ENCODE measurements around the gene KLHL1. TPM values are rescaled to one million over a fixed set of nuclear protein-coding genes. Genes with fewer than 3 reads are reported as not detected.

KLHL1 gene
- total RNA-seq, 1 donor from 2014 or later: not detected

DNA sequence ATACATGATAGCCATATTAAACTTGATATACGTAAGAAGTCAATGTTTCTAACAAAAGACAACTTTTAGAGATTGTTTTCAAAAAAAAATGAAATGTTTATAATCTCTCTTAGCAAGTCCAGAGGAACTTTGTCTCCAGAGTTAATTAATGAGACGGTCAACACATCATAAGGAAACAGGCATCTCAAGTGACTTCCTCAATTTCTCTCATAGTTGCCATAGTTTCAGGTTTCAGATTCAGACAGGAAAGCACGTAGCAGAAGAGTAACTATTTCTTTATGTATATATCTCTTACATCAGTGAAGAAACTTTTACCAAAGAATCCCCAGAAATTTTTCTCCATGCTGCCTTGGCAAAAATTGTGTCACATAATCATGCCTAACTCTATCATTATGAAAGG, 160.2 kb downstream of the KLHL1 start:
- H3K4me3 ChIP-seq: no peak overlapping the region
- H3K9me3 ChIP-seq (replicated peaks): peaks cover 6% of the 10 kb centered on the region
- no peaks in the 10 kb centered on the region for H3K27me3 ChIP-seq (ENCODE audit: low read depth)
- TF ChIP-seq, protein P1, sequence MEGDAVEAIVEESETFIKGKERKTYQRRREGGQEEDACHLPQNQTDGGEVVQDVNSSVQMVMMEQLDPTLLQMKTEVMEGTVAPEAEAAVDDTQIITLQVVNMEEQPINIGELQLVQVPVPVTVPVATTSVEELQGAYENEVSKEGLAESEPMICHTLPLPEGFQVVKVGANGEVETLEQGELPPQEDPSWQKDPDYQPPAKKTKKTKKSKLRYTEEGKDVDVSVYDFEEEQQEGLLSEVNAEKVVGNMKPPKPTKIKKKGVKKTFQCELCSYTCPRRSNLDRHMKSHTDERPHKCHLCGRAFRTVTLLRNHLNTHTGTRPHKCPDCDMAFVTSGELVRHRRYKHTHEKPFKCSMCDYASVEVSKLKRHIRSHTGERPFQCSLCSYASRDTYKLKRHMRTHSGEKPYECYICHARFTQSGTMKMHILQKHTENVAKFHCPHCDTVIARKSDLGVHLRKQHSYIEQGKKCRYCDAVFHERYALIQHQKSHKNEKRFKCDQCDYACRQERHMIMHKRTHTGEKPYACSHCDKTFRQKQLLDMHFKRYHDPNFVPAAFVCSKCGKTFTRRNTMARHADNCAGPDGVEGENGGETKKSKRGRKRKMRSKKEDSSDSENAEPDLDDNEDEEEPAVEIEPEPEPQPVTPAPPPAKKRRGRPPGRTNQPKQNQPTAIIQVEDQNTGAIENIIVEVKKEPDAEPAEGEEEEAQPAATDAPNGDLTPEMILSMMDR (IDR thresholded peaks at IDR 0.05; ENCODE audit: borderline replicate concordance): no peak
- no peaks in the 10 kb centered on the region for H3K4me1 ChIP-seq
- H3K36me3 ChIP-seq: no peaks in the 10 kb centered on the region
- DNase-seq: no peak
- intact Hi-C loops (cut with micrococcal nuclease): no loop called here
- H3K27ac ChIP-seq (replicated peaks): no peak overlapping the region

DNA sequence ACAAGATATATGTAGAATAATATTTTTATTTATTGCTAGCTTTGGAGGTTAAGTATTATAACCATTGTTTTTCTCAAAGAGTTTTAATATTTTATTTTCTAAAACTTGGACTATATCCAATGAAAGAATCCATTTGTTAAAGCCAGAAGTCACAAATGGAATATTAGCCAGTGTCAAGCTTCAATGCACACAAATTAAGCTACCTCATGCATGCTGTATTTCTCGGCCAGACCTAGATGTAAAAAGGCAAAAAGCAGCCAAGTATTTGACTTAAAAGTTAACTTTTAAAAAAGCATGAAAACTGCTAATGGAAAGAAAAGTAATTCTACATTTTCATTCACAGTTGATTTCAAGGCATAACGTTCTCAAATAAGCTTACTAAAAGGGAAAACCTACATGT, 160.7 kb downstream of the KLHL1 start:
- H3K4me1 ChIP-seq: no peaks in the 10 kb centered on the region
- no peak for DNase-seq
- TF ChIP-seq, protein P1 (IDR thresholded peaks at IDR 0.05; ENCODE audit: borderline replicate concordance): no peak
- no peaks in the 10 kb centered on the region for H3K36me3 ChIP-seq
- H3K27ac ChIP-seq (replicated peaks): no peak overlapping the region
- intact Hi-C loops (cut with micrococcal nuclease): no loop called here
- H3K27me3 ChIP-seq (ENCODE audit: low read depth): no peaks in the 10 kb centered on the region
- peaks cover 6% of the 10 kb centered on the region for H3K9me3 ChIP-seq (replicated peaks)
- H3K4me3 ChIP-seq: no peak overlapping the region

DNA sequence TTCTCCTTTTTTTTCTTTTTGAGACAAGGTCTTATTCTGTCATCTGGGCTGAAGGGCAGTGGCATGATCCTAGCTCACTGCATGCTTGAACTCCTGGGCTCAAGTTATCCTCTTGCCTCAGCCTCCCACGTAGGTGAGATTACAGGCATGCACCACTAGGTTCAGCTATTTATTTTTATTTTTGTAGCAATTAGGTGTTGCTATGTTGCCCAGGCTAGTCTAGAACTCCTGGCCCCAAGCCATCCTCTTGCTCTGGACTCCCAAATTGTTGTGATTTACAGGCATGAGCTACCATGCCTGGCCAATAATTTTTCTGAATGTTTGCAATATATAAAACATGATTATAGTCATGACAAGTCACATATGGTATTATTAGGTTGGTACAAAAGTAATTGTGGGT, 161.7 kb downstream of the KLHL1 start:
- Histone ChIP-seq H3K36me3 (no peaks in the 10 kb centered on the region), H3K4me3 (no peak overlapping the region), H3K9me3 (replicated peaks) (peaks cover 6% of the 10 kb centered on the region), H3K4me1 (no peaks in the 10 kb centered on the region), H3K27me3 (ENCODE audit: low read depth) (no peaks in the 10 kb centered on the region), H3K27ac (replicated peaks) (no peak overlapping the region)
- intact Hi-C loops (cut with micrococcal nuclease): no loop called here
- TF ChIP-seq, protein P1 (IDR thresholded peaks at IDR 0.05; ENCODE audit: borderline replicate concordance): no peak
- no peak for DNase-seq

DNA sequence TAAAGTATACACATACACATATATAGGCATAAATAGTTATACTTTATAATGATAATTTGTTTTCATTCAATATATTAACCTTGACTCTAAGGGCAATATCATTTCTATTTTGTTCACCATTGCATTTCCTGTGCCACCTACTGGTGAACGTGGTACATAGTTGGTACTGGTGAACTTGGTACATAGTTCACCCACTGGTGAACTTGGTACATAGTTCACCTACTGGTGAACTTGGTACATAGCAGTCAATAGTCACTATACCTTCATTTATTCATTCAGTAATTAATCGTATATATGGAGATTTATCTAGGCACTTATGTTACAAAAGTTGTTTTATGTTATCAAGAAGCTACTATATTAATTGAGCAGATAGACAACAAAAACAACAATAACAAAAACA, 173.2 kb downstream of the KLHL1 start:
- no peaks in the 10 kb centered on the region for H3K27me3 ChIP-seq (ENCODE audit: low read depth)
- H3K4me3 ChIP-seq: no peak overlapping the region
- no peak for DNase-seq
- no peaks in the 10 kb centered on the region for H3K4me1 ChIP-seq
- H3K36me3 ChIP-seq: no peaks in the 10 kb centered on the region
- TF ChIP-seq, protein P1 (IDR thresholded peaks at IDR 0.05; ENCODE audit: borderline replicate concordance): no peak
- H3K9me3 ChIP-seq (replicated peaks): no peaks in the 10 kb centered on the region
- H3K27ac ChIP-seq (replicated peaks): no peak overlapping the region
- intact Hi-C loops (cut with micrococcal nuclease): no loop called here

DNA sequence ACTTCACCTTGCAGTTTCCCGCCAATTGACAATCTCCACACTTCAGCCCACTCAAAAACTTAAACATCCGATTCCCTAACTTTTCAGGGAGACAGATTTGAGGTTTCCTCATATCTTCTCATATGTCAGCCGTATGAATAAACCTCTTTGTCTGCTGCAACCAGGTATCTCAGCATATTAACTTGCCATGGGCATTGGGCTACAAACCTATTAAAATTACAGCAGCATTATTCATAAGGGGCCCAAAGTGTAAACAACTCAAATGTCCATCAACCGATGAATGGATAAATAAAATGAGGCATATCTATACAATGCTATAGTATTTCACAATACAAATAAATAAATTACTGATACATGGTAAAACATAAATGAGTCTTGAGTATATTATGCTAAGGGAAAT, 180.0 kb downstream of the KLHL1 start:
- Histone ChIP-seq H3K27me3 (ENCODE audit: low read depth) (no peaks in the 10 kb centered on the region), H3K9me3 (replicated peaks) (no peaks in the 10 kb centered on the region), H3K36me3 (no peaks in the 10 kb centered on the region), H3K4me3 (no peak overlapping the region), H3K27ac (replicated peaks) (no peak overlapping the region), H3K4me1 (no peaks in the 10 kb centered on the region)
- TF ChIP-seq, protein P1 (IDR thresholded peaks at IDR 0.05; ENCODE audit: borderline replicate concordance): no peak
- intact Hi-C loops (cut with micrococcal nuclease): no loop called here
- no peak for DNase-seq

DNA sequence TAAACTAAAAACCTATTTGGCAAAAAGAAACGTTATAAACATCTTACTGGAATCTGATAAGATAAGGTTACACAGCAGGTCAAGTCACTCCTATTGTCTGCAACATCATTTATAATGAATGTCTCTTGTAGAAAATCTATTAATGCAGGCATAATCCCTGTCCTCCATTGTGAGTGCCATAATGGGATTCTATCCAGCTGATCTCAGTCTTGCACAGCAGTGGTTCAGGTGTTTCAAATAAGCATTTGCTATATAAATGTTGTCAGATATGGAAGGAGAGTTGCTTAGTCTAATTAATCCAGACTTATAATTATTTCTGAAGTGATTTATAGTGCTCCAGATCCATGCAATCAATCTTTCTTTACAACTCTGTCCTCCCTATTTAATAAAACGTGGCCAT, 187.1 kb downstream of the KLHL1 start:
- DNase-seq: no peak
- no peaks in the 10 kb centered on the region for H3K4me1 ChIP-seq
- TF ChIP-seq, protein P1 (IDR thresholded peaks at IDR 0.05; ENCODE audit: borderline replicate concordance): no peak
- intact Hi-C loops (cut with micrococcal nuclease): no loop called here
- H3K27ac ChIP-seq (replicated peaks): no peak overlapping the region
- peaks cover 13% of the 10 kb centered on the region for H3K9me3 ChIP-seq (replicated peaks)
- no peaks in the 10 kb centered on the region for H3K27me3 ChIP-seq (ENCODE audit: low read depth)
- H3K36me3 ChIP-seq: no peaks in the 10 kb centered on the region
- H3K4me3 ChIP-seq: no peak overlapping the region
